Esophagus muscularis mucosa (tissue), 3 donors: Measurements from ENCODE around the gene TES.

Source experiments
- CTCF ChIP-seq, 3 experiments: fragments of 200-600 bp in 2 of 3; fragments of 450-650 bp in 1 of 3; sonication (generic) in 2 of 3; IDR thresholded peaks; one replicate each; pipeline ENCODE4 v1.5.1; 2017 to 2019; ENCODE audit warnings: antibody characterized with exemption in 3 of 3, mild to moderate bottlenecking in 2 of 3, moderate library complexity in 1 of 3
- POLR2AphosphoS5 ChIP-seq, 2 donors: sonication (generic); formaldehyde crosslinking; IDR thresholded peaks; one replicate each; pipeline ENCODE4 v1.6.1; 2017; ENCODE audit warnings: antibody characterized with exemption in 2 of 2

DNA sequence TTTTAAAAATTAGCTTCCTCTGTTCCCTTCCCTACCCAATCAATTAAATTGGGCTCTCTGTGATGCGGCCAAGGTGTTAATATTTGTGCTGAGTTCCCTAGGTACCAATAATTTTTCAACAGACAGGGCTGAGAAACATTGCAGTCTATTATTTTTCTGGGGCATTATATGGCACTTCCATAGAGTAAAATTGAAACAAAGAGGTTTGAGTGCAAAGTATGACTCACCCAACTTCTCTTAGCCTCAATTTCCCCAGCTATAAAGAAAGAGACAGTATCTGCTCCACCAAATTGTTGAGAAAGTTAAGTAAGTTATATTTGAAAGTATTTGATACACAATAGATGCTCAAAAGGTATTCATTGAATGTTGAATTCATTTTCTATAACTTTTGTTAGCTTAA lies 74.9 kb downstream of the TES start:
- TF ChIP-seq POLR2AphosphoS5 (IDR thresholded peaks at IDR 0.05) (no peak), CTCF (IDR thresholded peaks at IDR 0.05) (no peak)
